PC-3 (cell line): ENCODE data around the gene ANTKMT. TPM values are rescaled to one million over a fixed set of nuclear protein-coding genes. Genes with fewer than 3 reads are reported as not detected.

Experiments used
- ATAC-seq: fragments of 200-7000 bp; cut with Tn5 transposase; 2 replicates; pipeline ENCODE4 v1.9.1; 2020; ENCODE audit warnings: mild to moderate bottlenecking, moderate library complexity
- BruUV-seq: library from RNA; stranded (reverse); fragments of 400-500 nt; replicated peaks from 2 replicates; lab custom pipeline; 2021; lab: Mats Ljungman, UMichigan
- CTCF ChIA-PET: fragments of 300-600 bp; sonication (Branson Sonifier 250); formaldehyde crosslinking; loops from one replicate; lab custom pipeline; 2022; ENCODE audit warnings: antibody characterized with exemption; lab: Charles Lee
- POLR2A ChIA-PET: fragments of 300-600 bp; sonication (Branson Sonifier 250); formaldehyde crosslinking; loops from one replicate; lab custom pipeline; 2022; ENCODE audit warnings: antibody characterized with exemption; ENCODE audit not compliant: unreplicated experiment; lab: Charles Lee
- DNase-seq: peaks from one replicate; pipeline ENCODE4 v3.0.0-alpha.2; 2015
- H2AFZ ChIP-seq: fragments of 300-600 bp; sonication (generic); 2 replicates; pipeline ENCODE4 v1.6.0; 2016; ENCODE audit warnings: antibody characterized with exemption, low read length
- H3F3A ChIP-seq: fragments of 300-600 bp; sonication (generic); one replicate; pipeline ENCODE4 v1.6.0; 2017; ENCODE audit warnings: antibody characterized with exemption, low read length, control low read depth, mild to moderate bottlenecking; ENCODE audit not compliant: unreplicated experiment
- H3K27ac ChIP-seq: fragments of 300-600 bp; sonication (generic); 2 replicates; pipeline ENCODE4 v1.5.1; 2016; ENCODE audit warnings: mild to moderate bottlenecking, low read length
- H3K27me3 ChIP-seq: fragments of 300-600 bp; sonication (generic); 2 replicates; pipeline ENCODE4 v1.6.1; 2016; ENCODE audit warnings: low read length, mixed read lengths
- H3K36me3 ChIP-seq: fragments of 300-600 bp; sonication (generic); 2 replicates; pipeline ENCODE4 v1.6.1; 2016; ENCODE audit warnings: low read depth, mixed run types, low read length, mixed read lengths
- H3K4me1 ChIP-seq: fragments of 300-600 bp; sonication (generic); 2 replicates; pipeline ENCODE4 v1.5.1; 2016; ENCODE audit warnings: low read length; ENCODE audit not compliant: insufficient read depth
- H3K4me2 ChIP-seq: fragments of 300-600 bp; sonication (generic); 2 replicates; pipeline ENCODE4 v1.6.0; 2016; ENCODE audit warnings: low read length
- H3K4me3 ChIP-seq: fragments of 300-600 bp; sonication (generic); 2 replicates; pipeline ENCODE4 v1.5.1; 2016; ENCODE audit warnings: mild to moderate bottlenecking, low read length, mixed read lengths
- H3K79me2 ChIP-seq: fragments of 300-600 bp; sonication (generic); 2 replicates; pipeline ENCODE4 v1.6.1; 2017; ENCODE audit warnings: low read length, mixed read lengths
- H3K9ac ChIP-seq: fragments of 300-600 bp; sonication (generic); 2 replicates; pipeline ENCODE4 v1.6.0; 2016; ENCODE audit warnings: mild to moderate bottlenecking, low read length
- H3K9me2 ChIP-seq: fragments of 300-600 bp; sonication (generic); replicated peaks from 2 replicates; pipeline ENCODE4 v1.6.1; 2016; ENCODE audit warnings: mixed run types, low read length, mixed read lengths
- H3K9me3 ChIP-seq: fragments of 300-600 bp; sonication (generic); 2 replicates; pipeline ENCODE4 v1.6.1; 2016; ENCODE audit warnings: low read length, mixed read lengths
- H4K20me1 ChIP-seq: fragments of 300-600 bp; sonication (generic); 2 replicates; pipeline ENCODE4 v1.6.1; 2016; ENCODE audit warnings: low read length, mixed read lengths
- EZH2 ChIP-seq: fragments of 300-600 bp; sonication (generic); IDR thresholded peaks from one replicate; pipeline ENCODE4 v1.6.1; 2017; ENCODE audit warnings: antibody characterized with exemption, mild to moderate bottlenecking, low read length; ENCODE audit not compliant: unreplicated experiment
- EZH2phosphoT487 ChIP-seq: fragments of 300-600 bp; sonication (generic); IDR thresholded peaks from 2 replicates; pipeline ENCODE4 v1.6.1; 2018; ENCODE audit warnings: mild to moderate bottlenecking, antibody characterized with exemption, low read length, borderline replicate concordance
- intact Hi-C: fragments of 100-400 bp; cut with micrococcal nuclease; formaldehyde crosslinking; loops from 2 replicates; pipeline ENCODE4 v1.9.0; 2023
- total RNA-seq: library from RNA; depleted of rRNA; stranded (reverse); fragments of >200 nt; gene quantifications from 2 replicates; pipeline ENCODE4 v1.2.3, GENCODE V29; 2014
- TF ChIP-seq, protein P1 (sequence below): fragments of 300-600 bp; sonication (generic); conservative IDR thresholded peaks from 2 replicates; pipeline ENCODE4 v1.5.1; 2017; ENCODE audit warnings: antibody characterized with exemption, low read depth, mild to moderate bottlenecking, low read length

Gene ANTKMT
- total RNA-seq, 1 experiment from 2014 or later: 77.3 TPM

- H3K4me1 ChIP-seq: no peaks in the 10 kb centered on the region
- H3K79me2 ChIP-seq: no peaks in the 10 kb centered on the region
- POLR2A ChIA-PET: no interaction called here
- no peaks in the 10 kb centered on the region for H3K9me2 ChIP-seq
- H2AFZ ChIP-seq: no peak overlapping the region
- DNase-seq (no peak), ATAC-seq (no peak)
- no peaks in the 10 kb centered on the region for H3K9me3 ChIP-seq
- H3K36me3 ChIP-seq: no peaks in the 10 kb centered on the region
- no peak for TF ChIP-seq EZH2phosphoT487
- TF ChIP-seq, protein P1, sequence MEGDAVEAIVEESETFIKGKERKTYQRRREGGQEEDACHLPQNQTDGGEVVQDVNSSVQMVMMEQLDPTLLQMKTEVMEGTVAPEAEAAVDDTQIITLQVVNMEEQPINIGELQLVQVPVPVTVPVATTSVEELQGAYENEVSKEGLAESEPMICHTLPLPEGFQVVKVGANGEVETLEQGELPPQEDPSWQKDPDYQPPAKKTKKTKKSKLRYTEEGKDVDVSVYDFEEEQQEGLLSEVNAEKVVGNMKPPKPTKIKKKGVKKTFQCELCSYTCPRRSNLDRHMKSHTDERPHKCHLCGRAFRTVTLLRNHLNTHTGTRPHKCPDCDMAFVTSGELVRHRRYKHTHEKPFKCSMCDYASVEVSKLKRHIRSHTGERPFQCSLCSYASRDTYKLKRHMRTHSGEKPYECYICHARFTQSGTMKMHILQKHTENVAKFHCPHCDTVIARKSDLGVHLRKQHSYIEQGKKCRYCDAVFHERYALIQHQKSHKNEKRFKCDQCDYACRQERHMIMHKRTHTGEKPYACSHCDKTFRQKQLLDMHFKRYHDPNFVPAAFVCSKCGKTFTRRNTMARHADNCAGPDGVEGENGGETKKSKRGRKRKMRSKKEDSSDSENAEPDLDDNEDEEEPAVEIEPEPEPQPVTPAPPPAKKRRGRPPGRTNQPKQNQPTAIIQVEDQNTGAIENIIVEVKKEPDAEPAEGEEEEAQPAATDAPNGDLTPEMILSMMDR: no peak
- no peak for TF ChIP-seq EZH2
- CTCF ChIA-PET: no interaction called here
- H3K9ac ChIP-seq: no peak overlapping the region
- intact Hi-C loops: no loop called here
- no peaks in the 10 kb centered on the region for H3F3A ChIP-seq
- H3K27ac ChIP-seq: no peak overlapping the region
- no peaks in the 10 kb centered on the region for H4K20me1 ChIP-seq
- H3K27me3 ChIP-seq: no peaks in the 10 kb centered on the region
- no TSS peak for BruUV-seq
- H3K4me2 ChIP-seq: no peak overlapping the region
- H3K4me3 ChIP-seq: no peak overlapping the region
Observed at GRCh38 chr16:754656-755055, 33.7 kb downstream of the ANTKMT start.

- H3K4me2 ChIP-seq: no peak overlapping the region
- DNase-seq: no peak
- peaks cover 13% of the 10 kb centered on the region for H3K4me1 ChIP-seq
- H3K4me3 ChIP-seq: no peak overlapping the region
- TF ChIP-seq, protein P1: no peak
- H4K20me1 ChIP-seq: no peaks in the 10 kb centered on the region
- H3K27me3 ChIP-seq: no peaks in the 10 kb centered on the region
- no peaks in the 10 kb centered on the region for H3K9me2 ChIP-seq
- H3K27ac ChIP-seq: no peak overlapping the region
- no TSS peak for BruUV-seq
- no peak overlapping the region for H2AFZ ChIP-seq
- intact Hi-C loops: no loop called here
- H3K9ac ChIP-seq: no peak overlapping the region
- no peaks in the 10 kb centered on the region for H3K79me2 ChIP-seq
- H3F3A ChIP-seq: no peaks in the 10 kb centered on the region
- CTCF ChIA-PET: no interaction called here
- H3K36me3 ChIP-seq: no peaks in the 10 kb centered on the region
- POLR2A ChIA-PET: no interaction called here
- H3K9me3 ChIP-seq: no peaks in the 10 kb centered on the region
- ATAC-seq: no peak
Observed at GRCh38 chr16:756428-756827, 35.5 kb downstream of the ANTKMT start.

GRCh38 chr16:759110-759910 is 38.4 kb downstream of the ANTKMT start:
- Histone ChIP-seq H3K4me3 (no peak overlapping the region), H4K20me1 (no peaks in the 10 kb centered on the region), H3F3A (no peaks in the 10 kb centered on the region), H3K27ac (no peak overlapping the region), H3K79me2 (no peaks in the 10 kb centered on the region), H2AFZ (no peak overlapping the region), H3K36me3 (no peaks in the 10 kb centered on the region), H3K4me1 (peaks cover 13% of the 10 kb centered on the region), H3K4me2 (no peak overlapping the region), H3K9ac (no peak overlapping the region), H3K9me2 (no peaks in the 10 kb centered on the region), H3K9me3 (no peaks in the 10 kb centered on the region), H3K27me3 (no peaks in the 10 kb centered on the region)
- no TSS peak for BruUV-seq
- ChIA-PET CTCF (no interaction called here), POLR2A (no interaction called here)
- ATAC-seq (no peak), DNase-seq (no peak)
- intact Hi-C loops: no loop called here
- TF ChIP-seq, protein P1: no peak
